IMR-90 (cell line): ENCODE measurements around the gene RYR1. TPM values are rescaled to one million over a fixed set of nuclear protein-coding genes. Genes with fewer than 3 reads are reported as not detected.

ENCODE experiments used
- ATAC-seq: fragments of 200-7000 bp; cut with Tn5 transposase; 2 replicates; pipeline ENCODE4 v1.9.1; 2020; ENCODE audit warnings: low read depth, mild to moderate bottlenecking, moderate library complexity
- BruUV-seq: library from RNA; stranded (reverse); fragments of 400-500 nt; replicated peaks from 2 replicates; lab custom pipeline; 2021; lab: Mats Ljungman, UMichigan
- CTCF ChIA-PET: fragments of 300-600 bp; formaldehyde crosslinking; extraction: SDS; loops from one replicate; lab custom pipeline; 2021; ENCODE audit warnings: antibody characterized with exemption; lab: Yijun Ruan, JAX
- POLR2A ChIA-PET: fragments of 300-600 bp; sonication (Branson Sonifier 250); formaldehyde crosslinking; loops from one replicate; lab custom pipeline; 2022; ENCODE audit warnings: antibody characterized with exemption; ENCODE audit not compliant: unreplicated experiment; lab: Charles Lee
- DNase-seq: peaks from one replicate; pipeline ENCODE4 v3.0.0; 2013
- H2AFZ ChIP-seq: replicated peaks from 2 replicates; pipeline ENCODE3; 2013; ENCODE audit warnings: low read length, mild to moderate bottlenecking; ENCODE audit not compliant: poor library complexity
- H2AK5ac ChIP-seq: 2 replicates; pipeline ENCODE4 v1.6.1; 2013; ENCODE audit warnings: low read depth, low read length, inconsistent platforms
- H2AK9ac ChIP-seq: replicated peaks from 2 replicates; pipeline ENCODE3; 2013; ENCODE audit warnings: mild to moderate bottlenecking, low read depth, low read length, moderate library complexity; ENCODE audit not compliant: poor library complexity
- H2BK120ac ChIP-seq: 2 replicates; pipeline ENCODE4 v1.6.1; 2013; ENCODE audit warnings: low read depth, low read length, inconsistent platforms
- H2BK15ac ChIP-seq: 3 replicates; pipeline ENCODE4 v1.6.1; 2013; ENCODE audit warnings: low read depth, low read length, inconsistent platforms
- H2BK20ac ChIP-seq: 2 replicates; pipeline ENCODE4 v1.6.1; 2013; ENCODE audit warnings: low read depth, mild to moderate bottlenecking, inconsistent platforms, low read length, moderate library complexity
- H2BK5ac ChIP-seq: 2 replicates; pipeline ENCODE4 v1.6.1; 2013; ENCODE audit warnings: mild to moderate bottlenecking, low read depth, low read length, inconsistent platforms; ENCODE audit not compliant: poor library complexity, severe bottlenecking
- H3K14ac ChIP-seq: replicated peaks from 2 replicates; pipeline ENCODE4 v1.6.1; 2013; ENCODE audit warnings: low read depth, low read length, inconsistent platforms
- H3K18ac ChIP-seq: 2 replicates; pipeline ENCODE4 v1.6.1; 2013; ENCODE audit warnings: low read depth, low read length, control low read depth
- H3K23ac ChIP-seq: 2 replicates; pipeline ENCODE4 v1.6.1; 2013; ENCODE audit warnings: low read depth, low read length, inconsistent platforms
- H3K27ac ChIP-seq: 2 replicates; pipeline ENCODE4 v1.5.1; 2013; ENCODE audit warnings: mild to moderate bottlenecking, control low read depth, low read length; ENCODE audit not compliant: insufficient read depth
- H3K27me3 ChIP-seq: 2 replicates; pipeline ENCODE4 v1.6.1; 2013; ENCODE audit warnings: low read length; ENCODE audit not compliant: control insufficient read depth, insufficient read depth
- H3K36me3 ChIP-seq: 2 replicates; pipeline ENCODE4 v1.6.1; 2013; ENCODE audit warnings: low read length, mixed read lengths; ENCODE audit not compliant: control insufficient read depth, insufficient read depth
- H3K4ac ChIP-seq: 2 replicates; pipeline ENCODE4 v1.6.1; 2013; ENCODE audit warnings: low read depth, low read length, inconsistent platforms
- H3K4me1 ChIP-seq: 2 replicates; pipeline ENCODE4 v1.6.1; 2013; ENCODE audit warnings: low read length, mixed read lengths; ENCODE audit not compliant: control insufficient read depth, insufficient read depth
- H3K4me2 ChIP-seq: 2 replicates; pipeline ENCODE4 v1.6.1; 2013; ENCODE audit warnings: low read depth, mild to moderate bottlenecking, control low read depth, low read length, moderate library complexity
- H3K4me3 ChIP-seq: 2 replicates; pipeline ENCODE4 v1.5.1; 2013; ENCODE audit warnings: low read depth, mild to moderate bottlenecking, control low read depth, low read length, moderate library complexity; ENCODE audit not compliant: insufficient read depth
- H3K56ac ChIP-seq: 2 replicates; pipeline ENCODE4 v1.6.1; 2013; ENCODE audit warnings: low read length, inconsistent platforms; ENCODE audit not compliant: insufficient read depth; ENCODE audit errors: extremely low read depth
- H3K79me1 ChIP-seq, 2 experiments: 2 replicates each; pipeline ENCODE4 v1.6.1; 2013; ENCODE audit warnings: low read length in 2 of 2, inconsistent platforms in 1 of 2, low read depth in 1 of 2
- H3K9ac ChIP-seq: 2 replicates; pipeline ENCODE4 v1.6.1; 2013; ENCODE audit warnings: low read depth, low read length, control low read depth
- H3K9me1 ChIP-seq: 2 replicates; pipeline ENCODE4 v1.6.1; 2013; ENCODE audit warnings: low read length, inconsistent platforms; ENCODE audit not compliant: insufficient read depth
- H3K9me3 ChIP-seq: 2 replicates; pipeline ENCODE4 v1.6.1; 2013; ENCODE audit warnings: low read length; ENCODE audit not compliant: control insufficient read depth, insufficient read depth
- H4K20me1 ChIP-seq: 2 replicates; pipeline ENCODE4 v1.6.1; 2013; ENCODE audit warnings: low read length, inconsistent platforms; ENCODE audit not compliant: insufficient read depth
- H4K5ac ChIP-seq: 2 replicates; pipeline ENCODE4 v1.6.1; 2013; ENCODE audit warnings: mild to moderate bottlenecking, low read depth, low read length, control low read depth
- H4K8ac ChIP-seq, 2 experiments: 2 replicates each; pipeline ENCODE4 v1.6.1; 2013; ENCODE audit warnings: low read depth in 2 of 2, low read length in 2 of 2, control low read depth in 1 of 2, inconsistent platforms in 1 of 2
- H4K91ac ChIP-seq: 2 replicates; pipeline ENCODE4 v1.6.1; 2013; ENCODE audit warnings: low read depth, low read length, inconsistent platforms; ENCODE audit not compliant: insufficient read depth
- CTCF ChIP-seq: conservative IDR thresholded peaks from 2 replicates; pipeline ENCODE4 v1.5.1; 2012; ENCODE audit warnings: mild to moderate bottlenecking, low read depth, low read length, improper control_type of control experiment
- WGBS, 2 experiments: methylation state at CpG; one replicate each; pipeline versions ENCODE4 v1.1.5 to v1.1.7; 2013; ENCODE audit warnings: missing lambda C conversion rate in 2 of 2; ENCODE audit not compliant: insufficient read length in 1 of 2; ENCODE audit errors: extremely low coverage in 2 of 2; 5-methylcytosine and 5-hydroxymethylcytosine counted together
- dilution Hi-C: fragments of 300-500 bp; cut with HindIII; formaldehyde crosslinking; loops from one replicate; pipeline ENCODE4 v1.14.3; 2018; ENCODE audit warnings: low sequenced_read_pairs; ENCODE audit not compliant: unreplicated experiment
- in situ Hi-C: fragments of 300-500 bp; cut with MboI; formaldehyde crosslinking; loops from 3 replicates; pipeline ENCODE4 v1.14.3; 2019; ENCODE audit warnings: low sequenced_read_pairs, inconsistent platforms, mixed read lengths
- intact Hi-C: fragments of 100-400 bp; cut with micrococcal nuclease; formaldehyde crosslinking; loops from 2 replicates; pipeline ENCODE4 v1.10.0; 2022
- polyA plus RNA-seq, 3 experiments: library from polyadenylated mRNA; depleted of rRNA; stranded (reverse); fragments of >200 nt; gene quantifications; 2 replicates each; pipeline ENCODE4 v1.2.3, GENCODE V29; 2012; ENCODE audit warnings: low replicate concordance in 1 of 3
- total RNA-seq: library from RNA; depleted of rRNA; stranded (reverse); fragments of >200 nt; gene quantifications from 2 replicates; pipeline ENCODE4 v1.2.3, GENCODE V29; 2012

Gene RYR1
- total and polyA plus RNA-seq, 2 of the 4 experiments (the other 2 are of a cell fraction): not detected

GRCh38 chr19:38543286-38543806 is 109.9 kb downstream of the RYR1 start:
- no peak overlapping the region for H2BK15ac ChIP-seq
- no peak overlapping the region for H3K27ac ChIP-seq
- H3K4me2 ChIP-seq: peak overlapping the region; percentile 53; the same call in 1 of the 2 replicates
- DNase-seq: no peak
- no peak overlapping the region for H4K91ac ChIP-seq
- H3K23ac ChIP-seq: no peak overlapping the region
- dilution Hi-C loops: no loop called here
- intact Hi-C loops: no loop called here
- ChIA-PET POLR2A (no interaction called here), CTCF (interaction anchor here (1.5 kb wide), 1 partner anchor 141 kb away, joined by 3 read pairs; the partner anchor contains the start of gene FAM98C)
- no peak overlapping the region for H2BK5ac ChIP-seq
- H2BK120ac ChIP-seq: no peak overlapping the region
- H2BK20ac ChIP-seq: no peak overlapping the region
- no peak overlapping the region for H3K14ac ChIP-seq
- TF ChIP-seq CTCF: no peak
- H3K18ac ChIP-seq: no peak overlapping the region
- H2AK9ac ChIP-seq: no peak overlapping the region
- peaks cover 3% of the 10 kb centered on the region for H3K27me3 ChIP-seq
- H4K5ac ChIP-seq: no peak overlapping the region
- H3K9me3 ChIP-seq: no peaks in the 10 kb centered on the region
- H3K9me1 ChIP-seq: no peaks in the 10 kb centered on the region
- H3K9ac ChIP-seq: no peak overlapping the region
- H2AK5ac ChIP-seq: no peak overlapping the region
- in situ Hi-C loops: no loop called here
- H4K20me1 ChIP-seq: no peaks in the 10 kb centered on the region
- H3K4me1 ChIP-seq: no peaks in the 10 kb centered on the region; the same call in 1 of the 2 replicates
- H3K4me3 ChIP-seq: peak overlapping the region; percentile 31; the same call in 1 of the 2 replicates
- no peaks in the 10 kb centered on the region for H3K79me1 ChIP-seq
- H2AFZ ChIP-seq: peak overlapping the region; percentile 81
- H3K36me3 ChIP-seq: no peaks in the 10 kb centered on the region
- WGBS, 2 experiments: 100% methylated on average over 1 of the region's 19 CpGs; no CpG with 5 or more reads in 1 of the 2 experiments
- no TSS peak for BruUV-seq
- no peak for ATAC-seq
- no peak overlapping the region for H3K4ac ChIP-seq
- no peak overlapping the region for H3K56ac ChIP-seq
- H4K8ac ChIP-seq: peak overlapping the region in 1 of 2 experiments; percentile 66; a peak in 2 of 4 replicates
